GM12864 (cell line): ENCODE data around the gene P2RX6.

Experiments
- DNase-seq: peaks from one replicate; pipeline ENCODE4 v3.0.0-alpha.2; 2011; ENCODE audit warnings: low read depth
- H3K4me3 ChIP-seq: 2 replicates; pipeline ENCODE4 v1.5.1; 2011; ENCODE audit warnings: mild to moderate bottlenecking, low read depth, low read length, control low read depth
- TF ChIP-seq, protein P1 (sequence below): IDR thresholded peaks from 2 replicates; pipeline ENCODE4 v1.5.1; 2011; ENCODE audit warnings: low read depth, mild to moderate bottlenecking, moderate library complexity, low read length, control low read depth, inconsistent platforms; ENCODE audit errors: missing control alignments

The P2RX6 gene

DNA sequence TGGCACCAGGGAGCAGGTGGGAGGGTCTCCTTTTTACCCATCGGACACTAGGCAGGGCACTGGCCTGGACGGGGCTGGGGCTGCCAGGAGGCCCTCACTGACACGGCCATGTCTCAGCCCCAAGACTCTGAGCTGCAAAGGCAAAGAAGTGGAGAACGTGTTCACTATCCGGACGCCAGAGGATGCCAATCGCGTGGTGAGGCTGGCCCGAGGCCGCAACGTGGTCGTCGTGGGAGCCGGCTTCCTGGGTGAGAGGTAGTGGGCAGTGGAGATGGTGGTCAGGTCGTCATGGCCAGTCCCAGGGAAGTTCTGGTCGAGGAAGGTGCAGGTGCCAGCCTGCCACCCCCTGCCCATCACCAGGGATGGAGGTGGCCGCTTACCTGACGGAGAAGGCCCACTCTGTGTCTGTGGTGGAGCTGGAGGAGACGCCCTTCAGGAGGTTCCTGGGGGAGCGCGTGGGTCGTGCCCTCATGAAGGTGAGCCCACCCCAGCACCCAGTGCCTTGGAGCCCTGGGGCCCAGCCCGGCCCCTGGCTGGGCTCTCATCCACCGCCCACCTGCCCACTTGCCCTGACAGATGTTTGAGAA lies 38.6 kb upstream of the P2RX6 start:
- TF ChIP-seq, protein P1, sequence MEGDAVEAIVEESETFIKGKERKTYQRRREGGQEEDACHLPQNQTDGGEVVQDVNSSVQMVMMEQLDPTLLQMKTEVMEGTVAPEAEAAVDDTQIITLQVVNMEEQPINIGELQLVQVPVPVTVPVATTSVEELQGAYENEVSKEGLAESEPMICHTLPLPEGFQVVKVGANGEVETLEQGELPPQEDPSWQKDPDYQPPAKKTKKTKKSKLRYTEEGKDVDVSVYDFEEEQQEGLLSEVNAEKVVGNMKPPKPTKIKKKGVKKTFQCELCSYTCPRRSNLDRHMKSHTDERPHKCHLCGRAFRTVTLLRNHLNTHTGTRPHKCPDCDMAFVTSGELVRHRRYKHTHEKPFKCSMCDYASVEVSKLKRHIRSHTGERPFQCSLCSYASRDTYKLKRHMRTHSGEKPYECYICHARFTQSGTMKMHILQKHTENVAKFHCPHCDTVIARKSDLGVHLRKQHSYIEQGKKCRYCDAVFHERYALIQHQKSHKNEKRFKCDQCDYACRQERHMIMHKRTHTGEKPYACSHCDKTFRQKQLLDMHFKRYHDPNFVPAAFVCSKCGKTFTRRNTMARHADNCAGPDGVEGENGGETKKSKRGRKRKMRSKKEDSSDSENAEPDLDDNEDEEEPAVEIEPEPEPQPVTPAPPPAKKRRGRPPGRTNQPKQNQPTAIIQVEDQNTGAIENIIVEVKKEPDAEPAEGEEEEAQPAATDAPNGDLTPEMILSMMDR = no peak
- no peak overlapping the region for H3K4me3 ChIP-seq
- no peak for DNase-seq

DNA sequence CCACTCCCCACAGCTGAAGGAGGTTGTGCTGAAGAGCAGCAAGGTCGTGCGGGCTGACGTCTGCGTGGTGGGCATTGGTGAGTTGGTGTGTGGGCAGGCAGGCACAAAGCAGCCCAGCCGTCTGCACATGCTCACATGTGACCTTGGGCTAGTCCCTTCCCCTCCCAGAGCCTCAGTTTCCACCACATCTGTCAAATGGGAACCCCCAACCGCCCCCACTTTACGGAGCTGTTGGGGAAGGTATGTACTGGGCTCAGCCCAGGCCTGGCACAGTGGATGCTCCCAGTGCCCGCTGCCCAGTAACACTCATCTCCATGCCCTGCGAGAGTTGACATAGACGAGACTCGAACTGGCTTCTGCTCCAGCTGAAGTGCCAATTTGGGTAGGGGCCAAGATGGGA lies 37.9 kb upstream of the P2RX6 start:
- TF ChIP-seq, protein P1 = no peak
- DNase-seq = no peak
- no peak overlapping the region for H3K4me3 ChIP-seq

DNA sequence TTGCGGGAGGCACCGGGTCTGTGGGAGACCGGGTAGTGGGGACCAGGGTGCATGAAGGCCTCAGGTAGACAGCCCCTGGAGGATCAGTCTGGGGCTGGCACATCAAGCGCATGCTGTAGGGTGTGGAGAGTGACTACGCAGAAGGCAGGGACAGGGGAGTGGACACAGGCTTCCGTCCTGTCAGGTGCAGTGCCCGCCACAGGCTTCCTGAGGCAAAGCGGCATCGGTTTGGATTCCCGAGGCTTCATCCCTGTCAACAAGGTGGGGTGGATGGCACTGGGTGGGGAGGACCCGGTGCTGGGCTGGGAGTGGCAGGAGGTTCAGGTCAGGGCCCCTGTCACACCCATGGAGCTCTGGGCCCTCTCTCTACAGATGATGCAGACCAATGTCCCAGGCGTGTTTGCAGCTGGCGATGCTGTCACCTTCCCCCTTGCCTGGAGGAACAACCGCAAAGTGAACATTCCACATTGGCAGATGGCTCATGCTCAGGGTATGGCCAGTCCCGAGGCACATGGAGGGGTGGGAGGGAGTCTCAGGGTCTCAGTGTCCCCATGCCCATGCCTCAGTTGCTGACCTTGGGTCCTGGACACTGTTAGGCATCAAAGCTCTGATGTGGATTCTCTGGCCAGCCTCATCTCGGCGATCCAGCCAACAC lies 37.3 kb upstream of the P2RX6 start:
- no peak for DNase-seq
- TF ChIP-seq, protein P1 = no peak
- H3K4me3 ChIP-seq = no peak overlapping the region

DNA sequence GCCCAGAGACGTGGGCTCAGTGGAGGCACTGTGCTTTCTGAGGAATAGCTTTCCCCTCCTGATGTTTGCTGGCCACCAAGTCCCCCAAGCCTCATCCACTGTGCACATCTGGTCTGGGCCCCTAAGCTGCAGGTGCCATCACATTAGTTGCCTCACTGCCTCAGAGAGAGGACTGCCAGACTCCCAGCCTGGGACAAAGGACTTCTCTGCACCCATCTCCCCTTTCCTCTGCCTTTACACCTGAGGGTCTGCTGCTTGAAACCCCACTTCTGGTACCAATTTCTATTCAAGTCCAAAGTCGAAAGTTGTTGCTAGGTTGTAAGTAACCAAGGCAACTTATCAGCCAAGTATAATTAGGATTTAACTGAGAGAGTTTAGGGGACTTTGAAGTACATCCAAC lies 36.5 kb upstream of the P2RX6 start:
- DNase-seq = no peak
- TF ChIP-seq, protein P1 = no peak
- H3K4me3 ChIP-seq = no peak overlapping the region

DNA sequence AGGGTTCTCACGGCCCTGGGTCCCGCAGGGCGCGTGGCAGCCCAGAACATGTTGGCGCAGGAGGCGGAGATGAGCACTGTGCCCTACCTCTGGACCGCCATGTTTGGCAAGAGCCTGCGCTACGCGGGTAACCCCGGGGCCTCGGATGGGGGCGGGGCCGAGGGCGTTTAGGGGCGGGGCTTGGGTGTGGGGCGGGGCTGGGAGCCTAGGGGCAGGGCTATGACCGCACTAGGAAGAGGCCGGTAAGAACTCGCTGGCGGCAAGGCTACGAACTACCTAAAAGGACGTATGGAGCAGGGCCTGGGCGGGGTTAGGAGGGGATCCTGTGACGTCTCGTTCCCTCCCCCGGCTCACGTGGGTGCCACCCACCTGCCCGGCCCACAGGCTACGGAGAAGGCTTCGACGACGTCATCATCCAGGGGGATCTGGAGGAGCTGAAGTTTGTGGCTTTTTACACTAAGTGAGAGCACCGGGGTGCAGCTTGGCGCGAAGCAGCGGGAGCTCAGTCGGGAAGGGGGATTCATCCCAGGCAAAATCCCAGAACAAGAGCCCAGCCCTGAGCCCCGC lies 35.6 kb upstream of the P2RX6 start:
- no peak for DNase-seq
- TF ChIP-seq, protein P1 = no peak
- H3K4me3 ChIP-seq = no peak overlapping the region

DNA sequence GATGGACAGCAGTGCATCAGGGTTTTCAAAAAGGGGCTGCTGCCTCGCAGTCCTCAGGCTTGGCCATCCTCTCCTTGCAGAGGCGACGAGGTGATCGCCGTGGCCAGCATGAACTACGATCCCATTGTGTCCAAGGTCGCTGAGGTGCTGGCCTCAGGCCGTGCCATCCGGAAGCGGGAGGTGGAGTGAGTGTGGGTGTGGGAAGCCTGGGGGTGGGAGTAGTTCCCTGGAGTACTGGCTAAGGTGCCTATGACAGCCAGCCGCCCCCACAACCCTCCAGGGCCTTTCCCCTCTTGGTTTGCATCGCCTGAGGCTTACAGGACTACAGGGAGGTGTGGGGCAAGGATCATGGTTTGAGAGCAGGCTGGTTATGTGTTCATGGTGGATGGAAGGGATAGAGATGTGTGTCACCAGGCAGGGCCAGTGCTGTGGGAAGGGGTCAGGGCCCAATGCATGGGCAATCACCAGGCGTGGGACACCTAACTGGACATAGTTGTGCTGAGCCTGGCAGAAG lies 35.0 kb upstream of the P2RX6 start:
- no peak overlapping the region for H3K4me3 ChIP-seq
- TF ChIP-seq, protein P1 = no peak
- no peak for DNase-seq
